Smooth muscle cell of the umbilical artery (primary cell): ENCODE results near the gene DNAJA4. TPM values are rescaled to one million over a fixed set of nuclear protein-coding genes. Genes with fewer than 3 reads are reported as not detected.

Experiments
- total RNA-seq: library from RNA; depleted of rRNA; stranded (reverse); fragments of >200 nt; gene quantifications from 2 replicates; pipeline ENCODE4 v1.2.3, GENCODE V29; 2014

The DNAJA4 gene
- total RNA-seq = 2.7 and 3.0 TPM in 2 replicates

GRCh38 chr15:78264304-78265136 is at the start of gene DNAJA4:
TSS of gene DNAJA4 (plus strand) at chr15:78264562. CDS start at chr15:78264764, 202 bp downstream.

DNA sequence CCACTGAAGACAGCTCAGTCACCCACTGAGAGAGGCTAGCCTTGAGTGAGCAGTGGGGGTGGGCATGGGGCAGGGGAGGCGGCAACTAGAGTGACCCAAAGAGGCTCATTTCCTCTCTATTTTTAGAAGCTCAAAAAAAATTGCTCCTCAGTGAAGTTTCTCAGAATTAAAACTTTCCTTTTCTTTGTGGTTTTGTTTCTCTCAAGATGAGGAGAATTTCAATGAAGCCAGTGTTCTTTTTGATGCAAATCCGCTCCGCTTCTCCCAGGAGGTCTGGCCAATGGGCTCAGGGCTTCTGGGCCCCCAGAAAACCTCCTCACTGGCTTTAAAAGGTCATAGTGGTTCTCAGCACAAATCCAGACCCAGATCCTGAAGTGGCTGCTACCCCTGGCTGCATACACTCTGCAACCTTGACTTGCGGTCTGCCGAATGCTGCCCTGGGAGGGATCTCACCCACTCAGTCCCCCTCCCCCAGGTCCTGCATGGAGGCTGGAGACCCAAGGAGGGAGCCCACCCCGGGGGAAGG is 29.8 kb upstream of the DNAJA4 start, which contains the start of gene ACSBG1:
ACSBG1 (minus strand) TSS at position 51 of the 526 bp plus-strand sequence. CDS start 64 bp downstream, outside the sequence.

GRCh38 chr15:78299101-78299930 is 35.0 kb downstream of the DNAJA4 start, which contains the start of gene SKIC8:
TSS of gene SKIC8 (minus strand) at chr15:78299609. CDS start at chr15:78295686, 3,923 bp downstream.

Other genes with a start within 250 kb of the DNAJA4 start
- gene TBC1D2B, start 186.9 kb upstream of the DNAJA4 start, total RNA-seq = 40.1 and 69.3 TPM in 2 replicates
- gene SH2D7, start 172.0 kb upstream of the DNAJA4 start, total RNA-seq = not detected in 2 replicates
- gene CIB2, start 133.1 kb upstream of the DNAJA4 start, total RNA-seq = 2.4 and 4.5 TPM in 2 replicates
- 33.6 and 54.9 TPM in 2 replicates for gene IDH3A, start 115.2 kb upstream of the DNAJA4 start, total RNA-seq
- 0.05 TPM in 1 of 2 replicates, not detected in the other for gene ACSBG1, start 30.0 kb upstream of the DNAJA4 start, total RNA-seq
- gene SKIC8, start 35.0 kb downstream of the DNAJA4 start, total RNA-seq = 56.1 and 91.8 TPM in 2 replicates
- not detected in 2 replicates for gene CRABP1, start 75.8 kb downstream of the DNAJA4 start, total RNA-seq
- gene IREB2, start 173.7 kb downstream of the DNAJA4 start, total RNA-seq = 30.0 and 43.4 TPM in 2 replicates
- 2.6 and 4.2 TPM in 2 replicates for gene HYKK, start 243.0 kb downstream of the DNAJA4 start, total RNA-seq